Activated T-helper 2 cell treated with anti-CD3 and anti-CD28 coated beads, Interferon-gamma antibody, Interleukin-2, Interleukin-4, amounts not matched to agents 10 μg/mL and 5 μg/mL and 100 μg/mL, durations not matched to agents 14 hours and 24 hours and 36 hours (primary cell): ENCODE data around the gene TEX29. TPM values are rescaled to one million over a fixed set of nuclear protein-coding genes. Genes with fewer than 3 reads are reported as not detected.

Source experiments
- DNase-seq: peaks from one replicate; pipeline ENCODE4 v3.0.0; 2021; ENCODE audit warnings: low spot score
- H3K27ac Mint-ChIP-seq: one replicate; pipeline ENCODE4 v1.8.0; 2021; ENCODE audit warnings: mixed read lengths
- H3K27me3 Mint-ChIP-seq: one replicate; pipeline ENCODE4 v1.8.0; 2021; ENCODE audit warnings: low read depth, mixed read lengths
- H3K36me3 Mint-ChIP-seq: one replicate; pipeline ENCODE4 v1.8.0; 2021; ENCODE audit warnings: low read depth, mixed read lengths
- H3K4me1 Mint-ChIP-seq: one replicate; pipeline ENCODE4 v1.8.0; 2021; ENCODE audit warnings: low read depth, mixed read lengths
- H3K4me3 Mint-ChIP-seq: one replicate; pipeline ENCODE4 v1.8.0; 2021; ENCODE audit warnings: low read depth, mild to moderate bottlenecking, moderate library complexity, mixed read lengths
- H3K9me3 Mint-ChIP-seq: one replicate; pipeline ENCODE4 v1.8.0; 2021; ENCODE audit warnings: mixed read lengths
- intact Hi-C: fragments of 100-400 bp; cut with micrococcal nuclease; formaldehyde crosslinking; loops from one replicate; pipeline ENCODE4 v1.15.1; 2023
- total RNA-seq: library from RNA; stranded (reverse); gene quantifications from 2 replicates; pipeline ENCODE4 v1.2.3, GENCODE V29; 2022

TEX29 gene
- total RNA-seq, 1 donor from 2014 or later = 0.46 TPM

- intact Hi-C loops = no loop called here
- Mint-ChIP-seq H3K4me1 (no peaks in the 10 kb centered on the region), H3K27me3 (no peaks in the 10 kb centered on the region), H3K27ac (no peak overlapping the region), H3K4me3 (no peak overlapping the region), H3K9me3 (peaks cover 3% of the 10 kb centered on the region), H3K36me3 (no peaks in the 10 kb centered on the region)
- DNase-seq = no peak
Measured at GRCh38 chr13:111342721-111343120, 22.3 kb downstream of the TEX29 start.

- Mint-ChIP-seq H3K27me3 (no peaks in the 10 kb centered on the region), H3K4me3 (no peak overlapping the region), H3K36me3 (no peaks in the 10 kb centered on the region), H3K9me3 (peaks cover 3% of the 10 kb centered on the region), H3K27ac (no peak overlapping the region), H3K4me1 (no peaks in the 10 kb centered on the region)
- DNase-seq = no peak
- intact Hi-C loops = no loop called here
Measured at GRCh38 chr13:111343186-111343805, 22.9 kb downstream of the TEX29 start.

- Mint-ChIP-seq H3K4me3 (no peak overlapping the region), H3K36me3 (no peaks in the 10 kb centered on the region), H3K9me3 (no peaks in the 10 kb centered on the region), H3K4me1 (no peaks in the 10 kb centered on the region), H3K27ac (no peak overlapping the region), H3K27me3 (no peaks in the 10 kb centered on the region)
- intact Hi-C loops = no loop called here
- DNase-seq = no peak
Measured at GRCh38 chr13:111344471-111345191, 24.2 kb downstream of the TEX29 start.

- no peak for DNase-seq
- H3K36me3 Mint-ChIP-seq = no peaks in the 10 kb centered on the region
- H3K9me3 Mint-ChIP-seq = no peaks in the 10 kb centered on the region
- H3K4me3 Mint-ChIP-seq = no peak overlapping the region
- intact Hi-C loops = no loop called here
- H3K27ac Mint-ChIP-seq = no peak overlapping the region
- H3K27me3 Mint-ChIP-seq = no peaks in the 10 kb centered on the region
- H3K4me1 Mint-ChIP-seq = no peaks in the 10 kb centered on the region
Measured at GRCh38 chr13:111345682-111346081, 25.2 kb downstream of the TEX29 start.

- Mint-ChIP-seq H3K27ac (no peak overlapping the region), H3K27me3 (no peaks in the 10 kb centered on the region), H3K4me3 (no peak overlapping the region), H3K4me1 (no peaks in the 10 kb centered on the region), H3K9me3 (no peaks in the 10 kb centered on the region), H3K36me3 (no peaks in the 10 kb centered on the region)
- intact Hi-C loops = no loop called here
- DNase-seq = no peak
Measured at GRCh38 chr13:111346101-111346680, 25.7 kb downstream of the TEX29 start.

- no peak for DNase-seq
- H3K27me3 Mint-ChIP-seq = peaks cover 6% of the 10 kb centered on the region
- H3K27ac Mint-ChIP-seq = no peak overlapping the region
- intact Hi-C loops = no loop called here
- no peak overlapping the region for H3K4me3 Mint-ChIP-seq
- no peaks in the 10 kb centered on the region for H3K36me3 Mint-ChIP-seq
- H3K9me3 Mint-ChIP-seq = peaks cover 7% of the 10 kb centered on the region
- no peaks in the 10 kb centered on the region for H3K4me1 Mint-ChIP-seq
Measured at GRCh38 chr13:111347438-111347837, 27.0 kb downstream of the TEX29 start.

GRCh38 chr13:111353508-111353907 lies 33.1 kb downstream of the TEX29 start:
- Mint-ChIP-seq H3K4me3 (no peak overlapping the region), H3K9me3 (peaks cover 7% of the 10 kb centered on the region), H3K4me1 (peaks cover 2% of the 10 kb centered on the region), H3K27ac (no peak overlapping the region), H3K36me3 (no peaks in the 10 kb centered on the region), H3K27me3 (peaks cover 27% of the 10 kb centered on the region)
- intact Hi-C loops = no loop called here
- no peak for DNase-seq

GRCh38 chr13:111354789-111355188 lies 34.3 kb downstream of the TEX29 start:
- DNase-seq = no peak
- no peaks in the 10 kb centered on the region for H3K36me3 Mint-ChIP-seq

GRCh38 chr13:111356795-111357194 lies 36.4 kb downstream of the TEX29 start:
- peaks cover 2% of the 10 kb centered on the region for H3K4me1 Mint-ChIP-seq
- intact Hi-C loops = no loop called here
- DNase-seq = no peak

More at GRCh38 chr13:111354789-111355188, 34.3 kb downstream of the TEX29 start:
- peaks cover 2% of the 10 kb centered on the region for H3K4me1 Mint-ChIP-seq
- intact Hi-C loops = no loop called here
- H3K27ac Mint-ChIP-seq = no peak overlapping the region
- H3K4me3 Mint-ChIP-seq = no peak overlapping the region
- peaks cover 27% of the 10 kb centered on the region for H3K27me3 Mint-ChIP-seq
- peaks cover 7% of the 10 kb centered on the region for H3K9me3 Mint-ChIP-seq

GRCh38 chr13:111359237-111359915 lies 38.9 kb downstream of the TEX29 start:
- intact Hi-C loops = no loop called here
- no peak for DNase-seq
- peaks cover 2% of the 10 kb centered on the region for H3K4me1 Mint-ChIP-seq
- no peak overlapping the region for H3K27ac Mint-ChIP-seq
- H3K27me3 Mint-ChIP-seq = peaks cover 16% of the 10 kb centered on the region
- no peak overlapping the region for H3K4me3 Mint-ChIP-seq
- H3K9me3 Mint-ChIP-seq = no peaks in the 10 kb centered on the region
- H3K36me3 Mint-ChIP-seq = no peaks in the 10 kb centered on the region

More at GRCh38 chr13:111356795-111357194, 36.4 kb downstream of the TEX29 start:
- no peak overlapping the region for H3K27ac Mint-ChIP-seq
- no peaks in the 10 kb centered on the region for H3K36me3 Mint-ChIP-seq
- no peak overlapping the region for H3K4me3 Mint-ChIP-seq
- H3K27me3 Mint-ChIP-seq = peaks cover 27% of the 10 kb centered on the region
- peaks cover 6% of the 10 kb centered on the region for H3K9me3 Mint-ChIP-seq

GRCh38 chr13:111359930-111360329 lies 39.5 kb downstream of the TEX29 start:
- Mint-ChIP-seq H3K4me1 (no peaks in the 10 kb centered on the region), H3K27me3 (peaks cover 11% of the 10 kb centered on the region)

GRCh38 chr13:111360452-111360851 lies 40.0 kb downstream of the TEX29 start:
- Mint-ChIP-seq H3K36me3 (no peaks in the 10 kb centered on the region), H3K9me3 (no peaks in the 10 kb centered on the region), H3K4me3 (no peak overlapping the region), H3K27me3 (peaks cover 10% of the 10 kb centered on the region), H3K27ac (no peak overlapping the region), H3K4me1 (no peaks in the 10 kb centered on the region)
- DNase-seq = no peak
- intact Hi-C loops = no loop called here

More at GRCh38 chr13:111359930-111360329, 39.5 kb downstream of the TEX29 start:
- Mint-ChIP-seq H3K27ac (no peak overlapping the region), H3K9me3 (no peaks in the 10 kb centered on the region), H3K4me3 (no peak overlapping the region), H3K36me3 (no peaks in the 10 kb centered on the region)
- no peak for DNase-seq
- intact Hi-C loops = no loop called here
